ENCODE measurements around the gene SLX9.

- TF ChIP-seq CTCF (IDR thresholded peaks at IDR 0.05; ENCODE audit: insufficient read depth, low read length) (no peak), GABPA (IDR thresholded peaks at IDR 0.05; ENCODE audit: low read depth) (no peak), POLR2AphosphoS5 (IDR thresholded peaks at IDR 0.05; ENCODE audit: low read depth) (no peak)
Measured at GRCh38 chr21:45013260-45013841, 73.5 kb downstream of the SLX9 start.

Data from HL-60 (cell line).